Liver (tissue), 9 donors: ENCODE data around the gene CAMK2N2. TPM values are rescaled to one million over a fixed set of nuclear protein-coding genes. Genes with fewer than 3 reads are reported as not detected.

ENCODE experiments used
- DNase-seq: peaks from one replicate; pipeline ENCODE4 v3.0.0-alpha.2; 2017; ENCODE audit warnings: low spot score
- H3K27ac ChIP-seq, 2 donors: one replicate each; pipeline ENCODE4 v1.7.0; 2013; ENCODE audit warnings: inconsistent platforms in 2 of 2, low read length in 2 of 2, control low read depth in 1 of 2, low read depth in 1 of 2, mild to moderate bottlenecking in 1 of 2
- H3K27me3 ChIP-seq, 4 donors: one replicate each; pipeline versions ENCODE4 v1.6.1 to v1.7.0; 2013; ENCODE audit warnings: low read length in 3 of 4, inconsistent platforms in 1 of 4, mild to moderate bottlenecking in 1 of 4, moderate library complexity in 1 of 4; ENCODE audit not compliant: control insufficient read depth in 4 of 4, insufficient read depth in 4 of 4
- H3K36me3 ChIP-seq, 4 donors: one replicate each; pipeline versions ENCODE4 v1.6.1 to v1.7.0; 2013; ENCODE audit warnings: low read length in 3 of 4, mild to moderate bottlenecking in 3 of 4, low read depth in 1 of 4, moderate library complexity in 1 of 4; ENCODE audit not compliant: control insufficient read depth in 4 of 4, insufficient read depth in 3 of 4
- H3K4me1 ChIP-seq, 4 donors: one replicate each; pipeline versions ENCODE4 v1.6.1 to v1.7.0; 2013; ENCODE audit warnings: low read length in 3 of 4, mild to moderate bottlenecking in 3 of 4, moderate library complexity in 1 of 4; ENCODE audit not compliant: control insufficient read depth in 4 of 4, insufficient read depth in 4 of 4
- H3K4me3 ChIP-seq, 3 donors: one replicate each; pipeline versions ENCODE4 v1.6.1 to v1.7.0; 2013; ENCODE audit warnings: low read length in 3 of 3, control low read depth in 1 of 3, low read depth in 1 of 3, mild to moderate bottlenecking in 1 of 3
- H3K9ac ChIP-seq, 2 donors: one replicate each; pipeline ENCODE4 v1.7.0; 2013; ENCODE audit warnings: low read length in 2 of 2, mild to moderate bottlenecking in 2 of 2, moderate library complexity in 2 of 2, control low read depth in 1 of 2, low read depth in 1 of 2
- H3K9me3 ChIP-seq, 4 donors: one replicate each; pipeline versions ENCODE4 v1.6.1 to v1.7.0; 2013; ENCODE audit warnings: low read length in 3 of 4; ENCODE audit not compliant: control insufficient read depth in 4 of 4
- ATF3 ChIP-seq: IDR thresholded peaks from 2 replicates; pipeline ENCODE4 v1.6.1; 2016; ENCODE audit warnings: antibody characterized with exemption
- CTCF ChIP-seq: fragments of 150-350 bp; IDR thresholded peaks from 2 replicates; pipeline ENCODE4 v1.5.1; 2017; ENCODE audit warnings: improper control_type of control experiment, low read depth, low read length; ENCODE audit not compliant: missing input control
- EGR1 ChIP-seq, 2 donors: IDR thresholded peaks; 2 replicates each; pipeline ENCODE4 v1.6.1; 2016 to 2018; ENCODE audit warnings: antibody characterized with exemption in 2 of 2, low read depth in 2 of 2
- FOXA1 ChIP-seq: IDR thresholded peaks from 2 replicates; pipeline ENCODE4 v1.6.1; 2016; ENCODE audit warnings: antibody characterized with exemption
- FOXA2 ChIP-seq: IDR thresholded peaks from 2 replicates; pipeline ENCODE4 v1.6.1; 2016; ENCODE audit warnings: antibody characterized with exemption
- GABPA ChIP-seq, 2 donors: IDR thresholded peaks in 1 of 2; conservative IDR thresholded peaks in 1 of 2; 2 replicates each; pipeline ENCODE4 v1.6.1; 2016; ENCODE audit warnings: antibody characterized with exemption in 2 of 2, mild to moderate bottlenecking in 1 of 2, moderate library complexity in 1 of 2
- HNF4A ChIP-seq, 2 donors: conservative IDR thresholded peaks; 2 replicates each; pipeline ENCODE4 v1.6.1; 2016; ENCODE audit warnings: antibody characterized with exemption in 2 of 2, mild to moderate bottlenecking in 2 of 2
- HNF4G ChIP-seq: IDR thresholded peaks from 2 replicates; pipeline ENCODE4 v1.6.1; 2016; ENCODE audit warnings: antibody characterized with exemption
- JUND ChIP-seq, 2 donors: IDR thresholded peaks; 2 replicates each; pipeline ENCODE4 v1.6.1; 2016; ENCODE audit warnings: antibody characterized with exemption in 2 of 2
- MAX ChIP-seq: IDR thresholded peaks from 2 replicates; pipeline ENCODE4 v1.6.1; 2016; ENCODE audit warnings: antibody characterized with exemption
- NR2F2 ChIP-seq: IDR thresholded peaks from 2 replicates; pipeline ENCODE4 v1.6.1; 2016; ENCODE audit warnings: antibody characterized with exemption
- RAD21 ChIP-seq, 2 donors: IDR thresholded peaks; 2 replicates each; pipeline ENCODE4 v1.6.1; 2016; ENCODE audit warnings: antibody characterized with exemption in 2 of 2, mild to moderate bottlenecking in 2 of 2
- REST ChIP-seq: IDR thresholded peaks from 2 replicates; pipeline ENCODE4 v1.6.1; 2016; ENCODE audit warnings: antibody characterized with exemption, mild to moderate bottlenecking
- RXRA ChIP-seq, 2 donors: IDR thresholded peaks; 2 replicates each; pipeline ENCODE4 v1.6.1; 2017 to 2018; ENCODE audit warnings: antibody characterized with exemption in 2 of 2, mild to moderate bottlenecking in 1 of 2
- SP1 ChIP-seq: IDR thresholded peaks from 2 replicates; pipeline ENCODE4 v1.6.1; 2018; ENCODE audit warnings: antibody characterized with exemption, mild to moderate bottlenecking
- TAF1 ChIP-seq: conservative IDR thresholded peaks from 2 replicates; pipeline ENCODE4 v1.6.1; 2016; ENCODE audit warnings: antibody characterized with exemption, mild to moderate bottlenecking
- YY1 ChIP-seq: IDR thresholded peaks from 2 replicates; pipeline ENCODE4 v1.6.1; 2016; ENCODE audit warnings: antibody characterized with exemption, mild to moderate bottlenecking
- ZBTB33 ChIP-seq: IDR thresholded peaks from 2 replicates; pipeline ENCODE4 v1.6.1; 2016; ENCODE audit warnings: antibody characterized with exemption
- WGBS: extraction: QIAGEN DNeasy Blood & Tissue Kit; methylation state at CpG from one replicate; pipeline ENCODE4 v1.1.7; 2013; 5-methylcytosine and 5-hydroxymethylcytosine counted together
- polyA plus RNA-seq, 2 donors: library from polyadenylated mRNA; stranded (reverse) in 1 of 2; unstranded in 1 of 2; fragments of 200-250 nt in 1 of 2; fragments of >200 nt in 1 of 2; fragmentation: Nextera tagmentation in 1 of 2; extraction: Ambion mirVana in 1 of 2; gene quantifications; one replicate each; pipeline versions ENCODE4 v1.2.1 to v1.2.3, GENCODE V29; 2013 to 2015
- total RNA-seq, 2 donors: library from RNA; depleted of rRNA; stranded (reverse); fragments of >200 nt; gene quantifications; one replicate each; pipeline ENCODE4 v1.2.3, GENCODE V29; 2014
- donor health status: healthy.
- donor health status: healthy.
- donor health status: healthy.
- donor health status: healthy.
- donor health status: healthy.

The CAMK2N2 gene
- total and polyA plus RNA-seq, 4 donors, result 0.61 TPM; not detected in 3

GRCh38 chr3:184260724-184261269, 556 bp downstream of the CAMK2N2 start:
- Histone ChIP-seq H3K27me3 (no peaks in the 10 kb centered on the region), H3K4me3 (peak overlapping the region in 1 of 3 donors; percentile 67), H3K27ac (no peak overlapping the region), H3K9me3 (no peaks in the 10 kb centered on the region), H3K9ac (no peak overlapping the region), H3K36me3 (peaks cover 0 to 5% (median 0%) of the 10 kb centered on the region in 4 donors), H3K4me1 (peaks cover 9 to 29% (median 14%) of the 10 kb centered on the region in 4 donors)
- TF ChIP-seq FOXA2 (no peak), SP1 (no peak), TAF1 (no peak), GABPA (IDR thresholded peaks at IDR 0.05 in 1 of 2, conservative IDR thresholded peaks at IDR 0.05 in 1 of 2) (no peak), ZBTB33 (no peak), REST (no peak), ATF3 (no peak), RXRA (IDR thresholded peaks at IDR 0.05) (no peak), HNF4G (no peak), FOXA1 (no peak), CTCF (no peak), EGR1 (IDR thresholded peaks at IDR 0.05; ENCODE audit: low read depth in 2 of 2) (no peak), HNF4A (conservative IDR thresholded peaks at IDR 0.05) (no peak), JUND (IDR thresholded peaks at IDR 0.05) (no peak), YY1 (no peak), MAX (no peak), NR2F2 (no peak), RAD21 (IDR thresholded peaks at IDR 0.05) (no peak)
- 3% methylated on average over 49 of the region's 49 CpGs for WGBS
- DNase-seq, result no peak
